ENCODE data around the gene MSH5. TPM values are rescaled to one million over a fixed set of nuclear protein-coding genes. Genes with fewer than 3 reads are reported as not detected.

Gene MSH5
- total RNA-seq, 3 donors from 2014 or later (not counting 1 experiment from before 2014, with no cell fraction given) = 28.2 to 44.6 (median 43.7) TPM

DNA sequence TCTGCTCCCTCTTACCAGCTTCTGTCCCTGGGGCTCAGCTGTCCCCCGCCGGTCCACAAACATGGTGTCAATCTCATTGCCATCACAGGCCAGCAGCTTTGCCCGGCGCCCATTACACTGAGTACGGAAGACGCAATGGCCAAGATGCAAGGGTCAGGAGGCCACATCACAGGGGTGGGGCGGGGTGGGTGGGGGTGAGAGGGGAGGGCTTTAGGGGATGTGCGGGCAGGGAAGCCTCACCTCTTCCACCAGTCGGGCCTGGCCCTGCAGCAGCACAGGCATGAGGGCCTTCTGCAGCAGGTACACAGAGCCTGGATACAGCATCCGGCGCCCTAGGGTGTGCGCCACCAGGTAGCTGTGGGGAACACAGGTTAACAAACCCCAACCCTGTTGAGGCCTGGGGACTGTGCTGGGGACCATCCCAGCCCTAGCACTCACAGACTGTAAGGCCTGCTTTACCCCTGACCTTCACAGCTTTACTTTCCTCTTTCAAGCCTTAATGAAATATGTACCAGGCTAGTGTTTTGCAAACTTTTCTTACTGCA lies 48.2 kb upstream of the MSH5 start:
- no peak overlapping the region for H3K27ac Mint-ChIP-seq
- H3K27ac ChIP-seq (ENCODE audit: low read length) = no peak overlapping the region
- WGBS (ENCODE audit: insufficient coverage) = 97% methylated on average over 11 of the region's 12 CpGs
- no peak overlapping the region for H3K4me3 Mint-ChIP-seq
- no peaks in the 10 kb centered on the region for H3K27me3 ChIP-seq (ENCODE audit: control insufficient read depth, insufficient read depth, low read length)
- TF ChIP-seq CTCF (IDR thresholded peaks at IDR 0.05) = no peak
- peaks cover 81% of the 10 kb centered on the region for H3K36me3 ChIP-seq (ENCODE audit: control insufficient read depth, insufficient read depth, low read length)
- H3K4me3 ChIP-seq (ENCODE audit: low read length) = no peak overlapping the region
- no peaks in the 10 kb centered on the region for H3K27me3 Mint-ChIP-seq (ENCODE audit: low read depth in 2 of 2)
- no peaks in the 10 kb centered on the region for H3K36me3 Mint-ChIP-seq
- intact Hi-C loops (cut with micrococcal nuclease) = no loop called here
- no peaks in the 10 kb centered on the region for H3K9me3 ChIP-seq (ENCODE audit: control insufficient read depth, insufficient read depth, low read length)
- H3K9me3 Mint-ChIP-seq = no peaks in the 10 kb centered on the region
- H3K4me1 ChIP-seq (ENCODE audit: control insufficient read depth, insufficient read depth, low read length) = no peaks in the 10 kb centered on the region
- H3K4me1 Mint-ChIP-seq = peaks cover 0 to 7% of the 10 kb centered on the region in 2 donors
- no peak for ATAC-seq
- no peak for DNase-seq

DNA sequence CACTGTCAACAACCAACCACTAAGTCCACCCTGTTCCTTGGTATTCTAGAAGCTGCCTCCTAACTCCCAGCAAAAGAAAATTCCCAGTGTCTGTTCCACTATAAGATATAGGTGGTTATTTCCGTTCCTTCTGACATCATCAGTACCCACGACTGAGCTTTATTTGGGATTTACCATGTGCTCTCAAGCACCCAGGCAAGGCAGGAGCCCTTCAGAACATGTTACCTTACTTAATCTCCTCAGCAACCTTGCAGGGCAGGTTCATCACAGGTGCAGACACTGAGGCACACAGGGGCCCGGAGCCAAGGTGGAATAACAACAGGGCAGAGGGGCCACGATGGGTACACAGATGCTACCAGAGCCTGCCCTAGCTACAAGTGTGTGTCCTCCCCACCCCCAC lies 47.5 kb upstream of the MSH5 start:
- WGBS (ENCODE audit: insufficient coverage) = 98% methylated on average over 4 of the region's 4 CpGs
- H3K9me3 ChIP-seq (ENCODE audit: control insufficient read depth, insufficient read depth, low read length) = no peaks in the 10 kb centered on the region
- ATAC-seq = no peak

GRCh38 chr6:31692886-31693285 lies 46.9 kb upstream of the MSH5 start:
- no peak for ATAC-seq
- H3K36me3 Mint-ChIP-seq = no peaks in the 10 kb centered on the region
- H3K36me3 ChIP-seq (ENCODE audit: control insufficient read depth, insufficient read depth, low read length) = peaks cover 79% of the 10 kb centered on the region
- 95% methylated on average over 9 of the region's 9 CpGs for WGBS (ENCODE audit: insufficient coverage)
- no peaks in the 10 kb centered on the region for H3K9me3 ChIP-seq (ENCODE audit: control insufficient read depth, insufficient read depth, low read length)
- DNase-seq = no peak
- H3K27me3 ChIP-seq (ENCODE audit: control insufficient read depth, insufficient read depth, low read length) = no peaks in the 10 kb centered on the region
- H3K27me3 Mint-ChIP-seq (ENCODE audit: low read depth in 2 of 2) = no peaks in the 10 kb centered on the region
- H3K4me3 ChIP-seq (ENCODE audit: low read length) = no peak overlapping the region
- no peak for TF ChIP-seq CTCF (IDR thresholded peaks at IDR 0.05)
- intact Hi-C loops (cut with micrococcal nuclease) = no loop called here
- H3K27ac Mint-ChIP-seq = no peak overlapping the region
- H3K9me3 Mint-ChIP-seq = no peaks in the 10 kb centered on the region
- no peaks in the 10 kb centered on the region for H3K4me1 ChIP-seq (ENCODE audit: control insufficient read depth, insufficient read depth, low read length)
- peaks cover 0 to 16% of the 10 kb centered on the region in 2 donors for H3K4me1 Mint-ChIP-seq
- H3K4me3 Mint-ChIP-seq = no peak overlapping the region
- no peak overlapping the region for H3K27ac ChIP-seq (ENCODE audit: low read length)

More for the DNA sequence above, 47.5 kb upstream of the MSH5 start:
- H3K27me3 ChIP-seq (ENCODE audit: control insufficient read depth, insufficient read depth, low read length) = no peaks in the 10 kb centered on the region
- Mint-ChIP-seq H3K9me3 (no peaks in the 10 kb centered on the region), H3K4me1 (peaks cover 0 to 13% of the 10 kb centered on the region in 2 donors), H3K36me3 (no peaks in the 10 kb centered on the region), H3K27me3 (ENCODE audit: low read depth in 2 of 2) (no peaks in the 10 kb centered on the region), H3K4me3 (no peak overlapping the region), H3K27ac (no peak overlapping the region)
- no peaks in the 10 kb centered on the region for H3K4me1 ChIP-seq (ENCODE audit: control insufficient read depth, insufficient read depth, low read length)
- no peak overlapping the region for H3K4me3 ChIP-seq (ENCODE audit: low read length)
- peaks cover 80% of the 10 kb centered on the region for H3K36me3 ChIP-seq (ENCODE audit: control insufficient read depth, insufficient read depth, low read length)
- TF ChIP-seq CTCF (IDR thresholded peaks at IDR 0.05) = no peak
- DNase-seq = no peak
- H3K27ac ChIP-seq (ENCODE audit: low read length) = no peak overlapping the region
- intact Hi-C loops (cut with micrococcal nuclease) = no loop called here

DNA sequence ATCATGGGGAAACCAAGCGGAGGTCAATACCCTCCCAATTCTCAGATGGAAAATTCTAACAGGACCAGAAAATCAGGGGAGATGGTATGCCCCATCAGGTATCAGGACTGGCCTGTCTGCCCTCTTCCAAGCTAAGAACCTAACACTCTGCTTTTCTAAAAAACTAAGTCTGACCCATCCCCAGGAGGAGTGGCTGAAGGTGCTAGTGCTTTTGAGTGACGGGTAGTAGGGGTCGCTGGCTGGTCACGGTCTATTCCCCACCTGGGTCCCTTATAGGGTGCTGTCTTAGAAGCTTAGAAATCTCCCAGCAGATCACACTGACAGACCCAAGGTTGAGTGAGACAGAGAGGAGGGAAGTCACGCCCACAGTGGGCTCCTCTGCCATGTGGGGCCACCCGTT lies 46.3 kb upstream of the MSH5 start:
- 87% methylated on average over 6 of the region's 6 CpGs for WGBS (ENCODE audit: insufficient coverage)

More for the DNA sequence above, 46.3 kb upstream of the MSH5 start:
- Histone ChIP-seq H3K27me3 (ENCODE audit: control insufficient read depth, insufficient read depth, low read length) (no peaks in the 10 kb centered on the region), H3K4me3 (ENCODE audit: low read length) (no peak overlapping the region), H3K36me3 (ENCODE audit: control insufficient read depth, insufficient read depth, low read length) (peaks cover 73% of the 10 kb centered on the region), H3K4me1 (ENCODE audit: control insufficient read depth, insufficient read depth, low read length) (no peaks in the 10 kb centered on the region), H3K27ac (ENCODE audit: low read length) (no peak overlapping the region), H3K9me3 (ENCODE audit: control insufficient read depth, insufficient read depth, low read length) (no peaks in the 10 kb centered on the region)
- H3K36me3 Mint-ChIP-seq = no peaks in the 10 kb centered on the region
- peaks cover 0 to 15% of the 10 kb centered on the region in 2 donors for H3K4me1 Mint-ChIP-seq
- ATAC-seq = no peak
- intact Hi-C loops (cut with micrococcal nuclease) = no loop called here
- H3K27me3 Mint-ChIP-seq (ENCODE audit: low read depth in 2 of 2) = no peaks in the 10 kb centered on the region
- no peak overlapping the region for H3K4me3 Mint-ChIP-seq
- no peak for TF ChIP-seq CTCF (IDR thresholded peaks at IDR 0.05)
- no peaks in the 10 kb centered on the region for H3K9me3 Mint-ChIP-seq
- no peak for DNase-seq
- no peak overlapping the region for H3K27ac Mint-ChIP-seq
